Lung microvascular endothelial cell (primary cell): ENCODE measurements around the gene MYO1G. TPM values are rescaled to one million over a fixed set of nuclear protein-coding genes. Genes with fewer than 3 reads are reported as not detected.
A peak's percentile ranks its signal among the peaks of the same experiment; 100 is the strongest.

Experiments used
- DNase-seq, 2 donors: peaks; one replicate each; pipeline versions ENCODE4 v3.0.0 to v3.0.0-alpha.2; 2010; ENCODE audit warnings: low read depth in 2 of 2
- total RNA-seq: library from RNA; depleted of rRNA; stranded (reverse); fragments of >200 nt; gene quantifications from 2 replicates; pipeline ENCODE4 v1.2.1, GENCODE V29; 2014

The MYO1G gene
- total RNA-seq, 1 donor from 2014 or later = under 0.01 TPM

DNA sequence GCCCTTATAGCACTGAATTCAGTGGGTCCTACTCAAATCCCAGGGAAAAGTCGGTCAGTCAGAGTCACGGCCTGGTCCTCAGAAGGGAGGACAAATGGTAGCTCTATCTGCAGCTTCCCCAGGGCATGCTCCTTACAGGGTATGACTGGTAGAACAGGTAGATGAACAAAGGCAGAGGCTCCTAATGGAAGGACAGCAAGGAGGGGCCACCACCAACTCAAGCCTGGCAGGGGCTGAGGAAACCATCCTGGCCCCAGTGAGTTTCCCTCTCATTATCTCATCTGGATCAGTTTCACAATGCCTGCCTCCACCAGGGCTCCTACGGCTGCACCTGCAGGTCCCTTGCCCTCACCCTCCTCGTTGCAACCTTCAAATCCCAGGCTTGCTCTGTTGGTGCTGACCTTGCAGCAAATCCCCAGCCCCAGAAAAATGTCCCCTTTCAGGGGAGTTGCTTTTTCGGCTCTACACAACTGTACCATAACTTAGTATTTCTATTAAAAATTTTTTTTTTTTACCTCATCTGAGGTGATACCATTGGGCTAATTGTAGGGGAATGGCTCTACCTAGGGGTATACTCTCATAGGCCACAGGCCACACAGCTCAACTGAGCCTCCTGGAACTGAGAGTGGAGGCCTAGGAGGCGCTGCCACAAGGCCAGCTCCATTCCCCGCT lies 2.4 kb upstream of the MYO1G start:
- DNase-seq = no peak

DNA sequence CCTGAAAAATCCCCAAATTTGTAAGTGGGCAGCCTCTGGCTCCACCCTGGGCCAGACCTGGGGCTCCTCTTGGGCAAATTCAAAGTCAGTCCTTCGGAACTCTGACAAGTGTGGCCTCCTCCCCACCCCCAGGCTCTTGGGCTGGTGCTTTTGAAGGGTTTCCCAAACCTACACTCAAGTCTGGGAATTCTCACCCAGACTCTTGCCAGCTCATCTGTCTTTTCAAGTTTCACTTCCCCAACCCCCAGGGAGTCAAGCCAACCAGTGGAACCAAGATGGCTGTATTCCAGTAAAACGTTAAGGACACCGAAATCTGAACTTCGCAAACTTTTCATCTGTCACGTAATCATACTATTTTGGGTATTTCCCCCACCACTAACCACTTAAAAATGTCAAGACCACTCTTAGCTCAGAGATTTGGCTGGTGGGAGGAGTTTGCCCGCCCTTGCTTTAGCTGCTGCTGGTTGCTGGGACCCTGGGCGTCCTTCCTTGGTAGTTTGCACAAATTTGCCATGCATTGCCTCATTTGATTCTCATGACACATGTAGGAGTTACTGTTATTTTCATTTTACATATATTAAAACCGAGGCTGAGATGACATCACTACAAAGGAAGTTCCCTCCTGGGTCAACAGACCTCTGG lies 1.7 kb upstream of the MYO1G start:
- DNase-seq = no peak

DNA sequence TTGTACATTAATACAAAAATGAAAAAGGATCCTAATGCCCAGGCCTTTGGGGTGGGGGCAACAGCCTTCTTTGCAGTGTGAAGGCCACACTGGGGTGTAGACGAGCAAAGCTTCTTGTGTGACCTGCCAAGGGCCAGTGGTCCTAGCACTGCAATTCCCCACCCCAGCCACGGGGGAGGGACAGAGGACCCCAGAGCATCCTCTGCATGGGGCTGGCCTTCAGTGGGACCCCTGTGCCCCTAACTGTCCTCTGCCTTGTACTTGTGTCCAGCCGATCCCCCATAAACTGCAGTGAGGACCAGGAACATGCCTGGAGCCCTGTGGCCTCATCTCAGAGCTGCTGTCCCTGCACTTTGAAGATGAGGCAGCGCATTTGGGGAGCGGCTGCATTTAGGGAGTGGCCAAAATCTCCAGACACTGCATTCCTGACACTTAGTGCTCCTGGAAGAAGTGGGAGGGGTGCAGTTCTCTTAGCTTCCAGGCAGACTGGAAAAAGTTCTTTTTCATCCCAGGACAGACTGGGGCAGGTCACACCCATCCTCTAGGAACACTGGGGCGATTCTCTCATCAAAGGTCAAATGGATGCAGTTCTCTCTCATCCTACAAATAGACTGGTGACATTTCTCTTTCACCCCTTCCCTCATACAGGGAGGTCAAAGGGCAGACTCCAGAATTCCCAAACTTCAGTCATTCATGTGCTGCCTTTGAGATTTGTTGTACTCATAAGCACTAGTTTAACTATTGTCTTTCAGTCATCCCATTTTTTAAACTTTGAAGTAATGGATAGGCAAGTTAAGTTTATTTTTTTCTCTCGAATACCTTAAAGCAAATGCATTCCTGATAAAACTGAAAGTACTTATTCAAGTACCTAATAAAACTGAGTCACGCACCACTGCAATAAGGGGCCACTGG lies 922 bp upstream of the MYO1G start:
- no peak for DNase-seq

DNA sequence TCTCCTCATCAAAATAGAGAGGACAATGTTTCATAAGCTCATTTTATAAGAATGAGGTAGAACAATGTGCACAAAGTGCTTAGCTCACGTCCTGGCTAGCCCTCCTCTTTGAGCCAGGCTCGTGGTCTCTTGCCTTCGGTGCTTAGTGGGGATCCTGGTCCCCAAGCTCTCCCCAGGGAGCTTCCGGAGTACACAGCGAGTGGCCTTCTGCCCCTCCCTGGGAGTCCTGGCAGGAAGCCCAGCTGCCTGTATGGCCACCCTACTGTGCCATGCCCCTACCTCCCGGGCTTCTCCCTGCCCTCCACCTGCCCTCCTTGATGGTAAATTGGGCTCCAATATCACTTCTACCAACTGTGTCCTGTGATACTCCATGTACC lies 868 bp downstream of the MYO1G start:
- DNase-seq = no peak

DNA sequence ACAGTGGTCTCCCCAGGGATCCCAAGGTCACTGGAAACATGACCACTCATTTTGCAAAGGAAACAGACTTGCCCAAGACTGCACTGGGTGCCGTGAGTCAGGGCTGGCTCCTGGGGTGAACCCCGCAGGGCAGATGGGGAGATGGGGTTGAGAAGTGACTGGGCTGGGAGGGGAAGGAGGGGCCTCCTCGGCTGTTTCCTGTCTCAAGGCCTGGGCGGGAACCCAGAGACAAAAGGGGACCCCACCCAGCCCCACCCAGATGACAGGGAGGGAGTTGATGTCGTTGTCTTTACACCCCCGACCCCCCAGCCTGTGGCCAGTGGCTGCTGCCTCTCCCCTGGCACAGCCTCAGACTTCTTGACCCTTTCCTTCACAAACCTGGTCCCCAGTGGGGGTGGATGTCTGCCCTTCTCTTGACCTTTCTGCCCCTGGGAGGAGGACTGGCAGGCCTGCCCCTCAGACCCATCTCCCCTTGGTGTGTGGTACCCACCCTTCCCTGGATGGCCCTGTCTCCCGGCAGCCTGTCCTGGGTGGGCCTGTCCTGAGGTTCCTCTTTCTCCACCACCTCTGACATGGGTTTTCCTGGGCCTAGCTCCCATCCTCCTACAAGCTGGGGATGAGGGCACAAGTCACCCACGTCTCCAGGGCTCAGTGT lies 1.4 kb downstream of the MYO1G start:
- no peak for DNase-seq

DNA sequence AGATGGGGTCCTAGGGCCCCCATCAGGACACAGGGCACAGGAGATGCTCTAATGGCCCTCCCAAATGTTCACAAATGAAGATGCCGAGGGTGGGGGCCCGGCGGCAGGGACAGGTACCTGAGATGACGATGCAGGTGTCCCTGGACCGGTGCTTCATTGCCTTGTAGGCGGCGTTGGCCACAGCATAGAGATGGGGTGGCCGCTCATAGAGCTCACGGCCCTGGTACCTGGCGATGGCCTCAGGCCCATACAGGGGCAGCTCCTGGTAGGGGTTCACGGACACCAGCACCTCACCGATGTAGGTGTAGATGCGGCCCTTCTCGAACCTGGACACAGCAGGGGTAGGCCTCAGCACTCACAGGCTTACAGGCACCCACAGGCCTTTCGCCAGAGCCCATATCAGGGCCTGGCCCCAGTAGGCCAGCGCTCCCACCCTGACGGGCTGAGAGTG lies 2.0 kb downstream of the MYO1G start:
- no peak for DNase-seq

DNA sequence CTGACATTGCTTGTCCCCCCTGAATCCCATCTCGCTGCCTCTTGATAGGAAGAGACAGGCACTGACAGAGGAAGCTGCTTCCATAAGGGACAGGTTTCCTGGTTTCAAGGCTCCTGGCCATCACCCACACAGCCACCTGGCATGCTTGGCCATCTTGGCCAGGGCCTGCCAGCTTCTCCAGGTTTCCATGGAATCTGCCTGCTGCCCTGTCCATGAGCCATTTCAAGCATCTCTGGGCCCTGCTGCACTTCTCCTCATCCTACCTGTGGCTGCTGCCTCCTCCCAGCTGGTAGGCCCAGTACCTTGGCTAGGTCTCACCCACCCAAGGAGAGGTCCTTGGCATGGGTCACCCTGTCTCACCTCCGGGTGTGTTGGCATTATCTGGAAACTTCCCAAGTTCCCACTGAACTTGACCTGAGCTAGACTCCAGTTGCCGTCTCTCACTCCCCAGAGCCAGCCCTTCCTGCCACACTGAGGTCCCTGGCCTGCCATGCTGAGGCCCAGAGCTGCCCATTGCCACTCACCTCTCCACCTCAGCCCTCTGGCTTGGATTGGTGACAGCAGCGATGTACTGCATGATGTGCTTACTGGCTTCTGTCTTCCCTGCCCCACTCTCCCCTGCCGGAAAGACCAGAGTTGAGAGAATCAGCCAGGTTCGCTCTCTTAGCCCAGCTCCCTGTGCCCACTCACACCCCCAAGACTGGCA lies 2.6 kb downstream of the MYO1G start:
- no peak for DNase-seq

DNA sequence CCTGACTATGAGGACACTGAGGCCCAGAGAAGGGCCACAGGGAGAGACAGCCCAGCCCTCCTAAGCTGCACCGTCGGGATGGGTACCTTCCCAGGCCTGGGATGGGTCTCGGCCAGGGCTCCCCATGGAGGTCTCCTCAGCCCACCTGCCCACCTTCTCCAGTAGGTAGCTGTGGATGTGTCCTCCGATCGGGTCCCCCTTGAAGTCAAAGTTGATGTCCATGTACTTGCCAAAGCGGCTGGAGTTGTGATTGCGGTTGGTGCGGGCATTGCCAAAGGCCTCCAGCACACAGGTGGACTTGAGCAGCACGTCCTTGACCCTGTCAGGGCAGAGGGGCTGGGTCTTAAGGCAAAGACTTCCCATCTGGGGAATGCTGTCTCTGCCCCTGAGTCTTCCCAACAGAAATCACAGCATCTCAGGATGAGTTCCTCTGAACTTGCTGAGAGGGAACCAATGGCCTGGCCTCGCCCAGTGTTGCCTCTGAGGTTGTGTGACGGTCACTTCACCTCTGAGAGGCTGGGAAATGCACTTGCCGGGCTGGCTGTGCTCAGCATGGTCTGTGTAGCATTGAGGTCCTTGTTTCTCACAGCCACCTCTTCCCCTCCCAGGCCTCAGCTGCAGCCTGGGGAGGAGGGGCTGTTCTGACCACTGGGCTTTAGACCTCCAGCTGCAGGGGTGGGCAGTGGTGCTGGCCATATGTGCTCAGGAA lies 3.3 kb downstream of the MYO1G start:
- no peak for DNase-seq

DNA sequence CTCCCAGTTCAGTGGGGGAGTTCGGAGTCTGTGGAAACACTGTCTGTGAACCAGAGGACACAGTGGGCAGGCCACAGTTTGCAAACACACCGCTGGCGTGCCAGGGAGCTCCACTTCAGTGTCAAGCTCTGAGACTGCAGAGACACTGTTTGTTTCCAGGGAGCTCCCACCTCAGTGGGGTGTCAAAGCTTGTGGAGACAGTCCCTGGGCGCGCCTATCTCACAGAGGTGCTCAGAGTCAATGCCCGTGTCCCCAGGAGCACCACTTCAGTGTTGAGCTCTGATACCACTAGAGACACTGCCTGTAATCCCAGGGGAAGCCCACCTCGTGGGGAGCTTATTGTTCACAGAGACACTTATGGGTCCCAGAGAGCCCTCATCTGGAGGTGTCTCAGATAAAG lies 4.3 kb downstream of the MYO1G start:
- no peak for DNase-seq

DNA sequence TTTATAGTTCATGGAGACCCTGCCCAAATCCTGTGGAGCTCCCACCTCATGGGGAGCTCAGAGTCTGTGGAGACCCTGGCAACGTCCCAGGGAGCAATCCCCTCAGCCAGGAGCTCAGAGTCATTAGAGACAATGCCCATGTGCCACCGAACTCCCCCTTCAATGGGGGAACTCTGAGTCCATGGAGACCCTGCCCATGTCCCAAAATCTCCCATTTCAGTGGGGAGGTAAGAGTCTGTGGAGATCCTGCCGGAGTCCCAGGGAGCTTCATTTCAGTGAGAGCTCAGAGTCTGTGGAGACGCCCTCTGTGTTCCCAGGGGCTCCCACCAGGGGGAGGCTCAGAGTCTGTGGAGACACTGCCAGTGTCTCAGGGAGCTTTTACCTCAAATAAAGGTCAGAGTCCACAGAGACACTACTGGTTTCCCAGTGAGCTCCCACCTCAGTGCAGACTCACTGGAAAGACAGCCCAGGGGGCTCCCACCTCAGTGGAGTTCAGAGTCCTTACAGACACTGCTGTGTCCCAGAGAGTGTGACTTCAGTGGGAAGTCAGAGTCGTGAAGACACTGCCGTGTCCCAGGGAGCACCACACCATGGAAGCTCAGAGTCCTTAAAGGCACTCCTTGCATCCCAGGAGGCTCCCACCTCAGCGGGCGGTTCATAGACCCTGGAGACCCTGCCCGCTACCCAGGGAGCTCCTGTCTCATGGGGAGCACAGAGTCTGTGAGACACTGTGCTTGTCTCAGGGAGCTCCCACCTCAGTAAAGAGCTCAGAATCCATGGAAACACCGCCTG lies 5.0 kb downstream of the MYO1G start:
- peak; percentile 42 to 43 for DNase-seq

DNA sequence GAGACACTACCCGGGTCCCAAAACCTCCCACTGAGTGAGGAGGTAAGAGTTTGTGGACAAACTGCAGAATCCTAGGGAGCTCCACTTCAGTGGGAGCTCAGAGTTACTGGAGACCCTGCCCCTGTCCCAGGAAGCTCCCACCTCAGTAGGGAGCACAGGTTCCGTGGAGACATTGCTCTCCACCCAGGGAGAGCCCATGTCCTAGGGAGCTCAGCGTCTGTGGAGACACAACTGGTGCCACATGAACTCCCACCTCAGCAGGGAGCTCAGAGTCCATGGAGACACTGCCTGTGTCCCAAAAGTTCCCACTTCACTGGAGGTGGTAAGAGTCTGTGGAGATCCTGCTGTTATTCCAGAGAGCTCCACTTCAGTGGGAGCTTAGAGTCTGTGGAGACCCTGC lies 6.3 kb downstream of the MYO1G start:
- no peak for DNase-seq

DNA sequence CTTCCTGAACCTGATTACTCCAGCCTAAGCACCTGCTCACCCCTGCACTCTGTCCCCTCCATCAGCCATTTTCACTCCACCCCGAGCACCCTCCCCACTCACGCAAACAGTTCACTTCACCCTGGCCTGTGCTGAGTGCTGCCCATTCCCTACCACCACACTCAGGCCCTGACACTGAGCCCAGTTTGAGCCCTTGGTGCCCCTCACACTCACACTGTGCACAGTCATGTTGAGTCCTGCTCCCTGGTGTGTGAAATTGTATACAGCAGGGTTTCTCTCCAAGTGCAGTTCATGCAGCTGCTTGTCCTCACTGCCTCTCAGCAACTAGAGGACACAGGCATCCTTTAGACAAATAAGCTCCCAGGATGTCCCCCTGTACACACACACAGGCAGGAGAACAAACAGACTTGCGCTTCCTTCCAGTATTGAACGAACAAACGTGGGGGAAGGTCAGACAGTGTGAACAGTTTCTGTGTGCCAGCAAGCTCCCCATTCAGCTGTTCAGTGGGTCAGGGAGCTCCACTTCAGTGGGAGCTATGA lies 6.8 kb downstream of the MYO1G start:
- no peak for DNase-seq

DNA sequence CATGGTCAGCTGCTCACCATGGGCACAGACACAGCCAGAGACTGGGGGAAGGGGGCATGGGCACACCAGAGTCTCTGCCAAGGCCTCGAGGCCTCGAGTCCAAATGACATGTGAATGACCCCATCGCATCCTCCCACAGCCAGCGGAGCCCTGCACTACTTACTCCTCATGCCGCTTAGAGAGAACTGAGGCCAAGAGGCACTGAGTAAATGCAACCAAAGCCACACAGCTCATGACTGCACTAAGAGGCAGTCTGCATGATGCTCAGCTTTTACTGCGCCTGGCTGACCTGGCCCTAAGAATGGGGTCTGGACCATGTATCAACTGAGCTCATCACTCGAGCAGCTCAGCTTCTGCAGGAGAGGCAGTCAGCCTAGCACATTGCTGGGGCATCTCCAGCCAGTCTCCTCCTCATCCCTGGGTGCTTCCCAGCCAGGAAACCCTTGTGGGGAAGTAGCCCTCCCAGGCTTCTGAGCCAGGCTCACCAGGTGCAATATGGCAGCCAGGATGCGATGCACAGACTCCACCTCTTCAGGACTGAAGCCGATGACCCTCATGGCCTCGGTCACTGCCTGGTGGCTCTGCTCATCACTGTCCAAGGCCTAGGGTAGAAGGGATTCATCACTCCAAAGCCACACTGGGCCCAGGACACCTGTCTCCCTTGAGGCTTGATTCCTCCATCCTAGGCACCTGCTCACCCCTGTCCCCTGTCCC lies 7.5 kb downstream of the MYO1G start:
- DNase-seq = no peak

DNA sequence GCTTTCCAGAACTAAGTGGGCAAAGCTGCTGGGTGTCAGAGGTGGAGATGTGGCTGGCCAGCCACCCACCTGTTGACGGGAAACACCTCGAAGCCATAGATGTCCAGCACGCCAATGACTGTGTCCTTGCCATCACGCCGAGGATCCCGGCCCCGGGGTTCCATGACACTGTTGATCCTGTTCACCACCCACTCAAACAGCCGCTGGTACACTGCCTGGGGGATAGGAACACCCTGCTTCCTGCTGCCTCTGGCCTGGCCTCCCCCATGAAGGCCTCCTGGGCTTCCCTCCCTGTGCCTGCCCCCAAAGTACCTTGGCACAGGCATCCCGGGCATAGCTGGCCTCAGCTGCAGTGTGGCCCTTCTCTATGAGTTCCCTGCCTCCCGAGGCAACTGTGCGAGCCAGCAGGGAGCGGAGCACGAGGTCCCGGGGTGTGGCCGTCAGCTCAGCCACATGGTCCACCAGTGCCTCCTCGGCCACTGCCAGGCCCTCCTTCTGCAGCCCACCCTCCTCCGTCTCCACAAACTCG lies 8.2 kb downstream of the MYO1G start:
- no peak for DNase-seq

DNA sequence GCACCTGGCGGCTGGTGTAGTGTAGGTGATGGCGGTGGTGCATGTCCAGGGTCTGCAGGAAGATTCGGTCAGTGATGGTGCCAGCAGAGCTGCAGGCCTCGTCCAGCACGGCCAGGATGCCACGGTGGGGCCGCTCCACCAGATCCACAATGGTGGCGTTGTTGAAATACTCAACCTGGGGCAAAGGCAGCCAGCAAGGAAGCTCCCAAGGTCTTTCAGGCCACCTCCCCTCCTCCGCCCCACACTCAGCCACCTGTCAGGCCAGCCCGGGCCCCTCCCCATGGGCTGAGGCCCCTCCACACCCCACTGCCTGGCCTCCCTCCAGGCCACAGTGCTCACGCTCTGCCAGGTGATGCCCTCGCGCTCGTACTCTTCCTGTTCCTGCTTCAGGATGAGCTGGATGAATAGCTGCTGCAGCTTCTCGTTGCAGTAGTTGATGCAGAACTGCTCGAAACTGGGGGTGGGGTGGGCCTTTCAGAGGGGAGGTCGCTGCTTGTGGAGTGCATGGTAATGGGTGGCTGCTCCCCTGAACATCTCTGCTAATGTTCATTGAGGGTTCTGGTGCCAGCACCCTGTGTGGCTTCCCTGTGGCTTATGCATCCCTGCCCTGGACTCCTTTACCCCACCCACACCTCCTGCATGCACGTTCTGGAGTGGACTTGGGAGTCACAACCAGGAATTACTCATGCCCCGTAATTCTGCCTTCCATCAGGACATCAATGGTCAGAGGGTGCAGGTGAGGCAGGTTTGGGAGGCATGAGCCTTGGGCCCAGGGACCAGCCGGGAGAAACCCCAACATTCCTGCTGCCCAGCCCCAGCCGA lies 8.9 kb downstream of the MYO1G start:
- DNase-seq = no peak

DNA sequence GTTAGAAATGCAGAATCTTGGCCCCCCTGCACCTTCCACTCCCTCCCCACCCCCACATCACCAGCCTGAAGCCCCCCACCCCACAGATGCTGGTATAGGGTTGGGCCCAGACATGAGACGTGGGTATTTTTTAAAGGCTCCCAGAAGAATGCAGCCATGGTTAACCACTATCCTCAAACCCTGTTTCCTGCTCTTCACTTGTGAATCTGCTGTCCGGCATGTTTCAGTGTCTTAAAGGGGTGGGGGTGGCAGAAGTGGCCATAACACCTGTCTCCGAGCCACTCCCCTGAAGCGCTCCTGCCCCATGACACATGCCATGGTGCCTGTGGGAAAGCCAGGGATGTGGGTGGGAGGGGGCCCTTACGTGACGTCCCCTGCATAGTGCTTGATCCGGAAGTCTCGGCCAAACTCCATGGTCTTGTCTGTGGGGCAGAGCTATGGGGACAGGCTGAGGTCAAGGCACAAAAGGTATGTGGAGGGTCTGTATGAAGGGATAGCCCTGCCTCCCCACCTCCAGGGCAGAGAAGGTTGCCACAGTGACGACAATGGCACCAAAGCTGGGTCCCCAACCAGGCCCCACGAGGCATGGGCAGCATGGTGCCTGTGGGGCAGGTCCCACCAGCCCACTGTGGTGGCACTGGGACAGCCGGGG lies 9.6 kb downstream of the MYO1G start:
- DNase-seq = no peak
